ENCODE results near the gene DIP2A. TPM values are rescaled to one million over a fixed set of nuclear protein-coding genes. Genes with fewer than 3 reads are reported as not detected.
"Not testable (repeated sequence)": the region's sequence is repeated elsewhere in the genome, so short reads cannot be mapped to it uniquely, and the experiment has no call there.

Gene DIP2A
- total and polyA plus RNA-seq, 4 donors: 15.5 to 71.4 (median 28.7) TPM

DNA sequence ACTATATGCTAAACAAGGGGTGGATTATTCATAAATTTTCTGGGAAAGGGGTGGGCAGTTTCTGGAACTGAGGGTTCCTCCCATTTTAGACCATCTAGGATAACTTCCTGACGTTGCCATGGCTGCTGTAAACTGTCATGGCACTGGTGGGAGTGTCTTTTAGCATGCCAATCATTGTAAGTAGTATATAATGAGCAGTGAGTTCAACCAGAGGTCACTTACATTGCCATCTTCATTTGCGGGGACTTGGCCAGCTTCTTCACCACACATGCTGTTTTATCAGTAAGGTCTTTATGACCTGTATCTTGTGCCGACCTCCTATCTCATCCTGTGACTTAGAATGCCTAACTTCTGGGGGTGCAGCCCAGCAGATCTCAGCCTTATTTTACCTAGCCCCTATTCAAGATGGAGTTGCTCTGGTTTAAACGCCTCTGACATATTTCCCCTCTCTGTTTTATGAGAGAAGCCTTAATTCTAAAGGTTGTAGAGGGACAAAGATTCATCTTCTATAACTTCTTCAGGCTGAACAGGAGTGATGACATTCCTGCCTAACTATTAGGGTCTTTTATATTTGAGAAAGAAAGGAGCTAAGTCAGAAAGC, 60.4 kb downstream of the DIP2A start:
- Histone ChIP-seq H3K27me3 (ENCODE audit: control insufficient read depth in 3 of 3, insufficient read depth in 3 of 3, low read length in 2 of 3) (no peaks in the 10 kb centered on the region), H3K27ac (ENCODE audit: low read depth in 1 of 2, low read length in 1 of 2) (no peak overlapping the region), H3K4me1 (ENCODE audit: control insufficient read depth in 5 of 5, insufficient read depth in 5 of 5, low read length in 5 of 5) (peaks cover 0 to 10% (median 4%) of the 10 kb centered on the region in 5 donors), H3K9me3 (ENCODE audit: control insufficient read depth in 4 of 4, insufficient read depth in 3 of 4, low read length in 3 of 4) (no peaks in the 10 kb centered on the region), H3K4me3 (no peak overlapping the region), H3K9ac (ENCODE audit: insufficient read depth in 1 of 2, low read length in 2 of 2) (no peak overlapping the region), H3K36me3 (ENCODE audit: control insufficient read depth in 4 of 4, insufficient read depth in 4 of 4, low read length in 4 of 4) (peaks cover 0 to 5% (median 4%) of the 10 kb centered on the region in 4 donors)
- WGBS, 2 donors: 80 to 86% methylated on average over 4 of the region's 4 CpGs
- TF ChIP-seq, protein P1, sequence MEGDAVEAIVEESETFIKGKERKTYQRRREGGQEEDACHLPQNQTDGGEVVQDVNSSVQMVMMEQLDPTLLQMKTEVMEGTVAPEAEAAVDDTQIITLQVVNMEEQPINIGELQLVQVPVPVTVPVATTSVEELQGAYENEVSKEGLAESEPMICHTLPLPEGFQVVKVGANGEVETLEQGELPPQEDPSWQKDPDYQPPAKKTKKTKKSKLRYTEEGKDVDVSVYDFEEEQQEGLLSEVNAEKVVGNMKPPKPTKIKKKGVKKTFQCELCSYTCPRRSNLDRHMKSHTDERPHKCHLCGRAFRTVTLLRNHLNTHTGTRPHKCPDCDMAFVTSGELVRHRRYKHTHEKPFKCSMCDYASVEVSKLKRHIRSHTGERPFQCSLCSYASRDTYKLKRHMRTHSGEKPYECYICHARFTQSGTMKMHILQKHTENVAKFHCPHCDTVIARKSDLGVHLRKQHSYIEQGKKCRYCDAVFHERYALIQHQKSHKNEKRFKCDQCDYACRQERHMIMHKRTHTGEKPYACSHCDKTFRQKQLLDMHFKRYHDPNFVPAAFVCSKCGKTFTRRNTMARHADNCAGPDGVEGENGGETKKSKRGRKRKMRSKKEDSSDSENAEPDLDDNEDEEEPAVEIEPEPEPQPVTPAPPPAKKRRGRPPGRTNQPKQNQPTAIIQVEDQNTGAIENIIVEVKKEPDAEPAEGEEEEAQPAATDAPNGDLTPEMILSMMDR (IDR thresholded peaks at IDR 0.05; ENCODE audit: control extremely low read depth, extremely low read depth): no peak
- DNase-seq (peak; percentile 76 to 88 (median 85)), ATAC-seq (ENCODE audit: insufficient read depth, low FRiP score) (no peak)

DNA sequence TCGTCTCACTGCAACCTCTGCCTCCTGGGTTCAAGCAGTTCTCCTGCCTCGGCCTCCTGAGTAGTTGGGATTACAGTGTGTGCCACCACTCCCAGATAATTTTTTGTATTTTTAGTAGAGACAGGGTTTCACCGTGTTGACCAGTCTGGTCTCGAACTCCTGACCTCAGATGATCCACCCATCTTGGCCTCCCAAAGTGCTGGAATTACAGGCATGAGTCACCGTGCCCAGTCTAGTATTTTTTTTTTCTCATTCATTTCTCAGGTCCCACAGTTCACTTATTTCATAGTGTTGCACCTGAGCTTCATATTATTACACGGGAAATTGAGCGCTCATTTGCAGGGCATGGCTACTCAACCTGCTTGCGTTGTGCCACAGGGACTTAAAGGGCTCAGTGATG, 68.7 kb downstream of the DIP2A start:
- WGBS, 2 donors: 84 to 86% methylated on average over 8 of the region's 8 CpGs

DNA sequence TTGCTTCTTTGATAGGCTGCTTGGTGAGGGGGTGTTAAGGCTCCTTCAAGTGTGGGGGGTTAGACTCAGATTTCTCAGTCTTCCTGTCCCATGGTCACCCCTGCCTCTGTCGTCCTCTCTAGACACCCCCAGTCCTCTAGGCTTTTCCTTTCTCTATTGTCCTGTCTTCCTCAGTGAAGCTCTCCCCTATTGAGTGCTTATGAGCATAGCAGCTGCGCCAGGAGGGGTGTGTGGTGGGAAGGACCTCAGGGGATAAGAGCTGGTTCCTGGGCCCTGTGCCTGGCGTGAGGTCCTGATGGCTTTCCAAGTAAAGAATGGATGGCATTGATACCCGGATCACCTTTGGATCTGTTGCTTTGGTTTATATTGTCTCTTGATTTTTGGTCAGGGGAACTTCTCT, 69.1 kb downstream of the DIP2A start:
- DNase-seq (no peak), ATAC-seq (ENCODE audit: insufficient read depth, low FRiP score) (no peak)
- H3K4me3 ChIP-seq: no peak overlapping the region
- peaks cover 2 to 15% (median 9%) of the 10 kb centered on the region in 4 donors for H3K36me3 ChIP-seq (ENCODE audit: control insufficient read depth in 4 of 4, insufficient read depth in 4 of 4, low read length in 4 of 4)
- no peaks in the 10 kb centered on the region for H3K4me1 ChIP-seq (ENCODE audit: control insufficient read depth in 5 of 5, insufficient read depth in 5 of 5, low read length in 5 of 5)
- WGBS, 2 donors: 94% methylated on average over 4 of the region's 4 CpGs
- no peaks in the 10 kb centered on the region for H3K9me3 ChIP-seq (ENCODE audit: control insufficient read depth in 4 of 4, insufficient read depth in 3 of 4, low read length in 3 of 4)
- H3K27me3 ChIP-seq (ENCODE audit: control insufficient read depth in 3 of 3, insufficient read depth in 3 of 3, low read length in 2 of 3): no peaks in the 10 kb centered on the region
- no peak overlapping the region for H3K27ac ChIP-seq (ENCODE audit: low read depth in 1 of 2, low read length in 1 of 2)
- TF ChIP-seq, protein P1 (IDR thresholded peaks at IDR 0.05; ENCODE audit: control extremely low read depth, extremely low read depth): no peak
- H3K9ac ChIP-seq (ENCODE audit: insufficient read depth in 1 of 2, low read length in 2 of 2): no peak overlapping the region

More for the DNA sequence above, 68.7 kb downstream of the DIP2A start:
- H3K9ac ChIP-seq (ENCODE audit: insufficient read depth in 1 of 2, low read length in 2 of 2); DNase-seq; H3K4me1 ChIP-seq (ENCODE audit: control insufficient read depth in 5 of 5, insufficient read depth in 5 of 5, low read length in 5 of 5); ATAC-seq (ENCODE audit: insufficient read depth, low FRiP score); H3K4me3 ChIP-seq; H3K27me3 ChIP-seq (ENCODE audit: control insufficient read depth in 3 of 3, insufficient read depth in 3 of 3, low read length in 2 of 3); H3K9me3 ChIP-seq (ENCODE audit: control insufficient read depth in 4 of 4, insufficient read depth in 3 of 4, low read length in 3 of 4); H3K27ac ChIP-seq (ENCODE audit: low read depth in 1 of 2, low read length in 1 of 2): not testable (repeated sequence)
- H3K36me3 ChIP-seq (ENCODE audit: control insufficient read depth in 4 of 4, insufficient read depth in 4 of 4, low read length in 4 of 4): peaks cover 2 to 15% (median 9%) of the 10 kb centered on the region in 4 donors

DNA sequence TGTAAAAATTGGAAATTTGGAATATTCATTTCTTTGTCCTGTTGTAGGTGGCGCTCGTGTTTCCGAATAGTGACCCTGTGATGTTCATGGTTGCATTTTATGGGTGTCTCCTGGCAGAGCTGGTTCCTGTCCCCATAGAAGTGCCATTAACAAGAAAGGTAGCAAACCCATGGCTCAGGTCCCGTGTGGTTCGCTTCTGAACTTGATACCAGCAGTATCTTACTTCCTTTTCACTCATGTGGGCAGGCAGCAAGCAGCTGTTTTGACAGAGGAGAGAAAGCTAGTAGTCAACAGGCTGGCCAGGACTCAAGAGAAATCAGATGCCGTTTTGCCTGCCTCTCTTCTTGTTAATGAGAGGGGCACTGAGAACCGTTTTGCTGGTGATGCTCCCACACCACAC, 73.4 kb downstream of the DIP2A start:
- no peaks in the 10 kb centered on the region for H3K9me3 ChIP-seq (ENCODE audit: control insufficient read depth in 4 of 4, insufficient read depth in 3 of 4, low read length in 3 of 4)
- WGBS, 2 donors: 85 to 92% methylated on average over 7 of the region's 7 CpGs

More for the DNA sequence above, 73.4 kb downstream of the DIP2A start:
- TF ChIP-seq, protein P1 (IDR thresholded peaks at IDR 0.05; ENCODE audit: control extremely low read depth, extremely low read depth): no peak
- no peaks in the 10 kb centered on the region for H3K4me1 ChIP-seq (ENCODE audit: control insufficient read depth in 5 of 5, insufficient read depth in 5 of 5, low read length in 5 of 5)
- H3K36me3 ChIP-seq (ENCODE audit: control insufficient read depth in 4 of 4, insufficient read depth in 4 of 4, low read length in 4 of 4): peaks cover 3 to 29% (median 23%) of the 10 kb centered on the region in 4 donors
- ATAC-seq (ENCODE audit: insufficient read depth, low FRiP score): no peak
- no peaks in the 10 kb centered on the region for H3K27me3 ChIP-seq (ENCODE audit: control insufficient read depth in 3 of 3, insufficient read depth in 3 of 3, low read length in 2 of 3)
- no peak for DNase-seq
- H3K4me3 ChIP-seq: no peak overlapping the region
- no peak overlapping the region for H3K9ac ChIP-seq (ENCODE audit: insufficient read depth in 1 of 2, low read length in 2 of 2)
- no peak overlapping the region for H3K27ac ChIP-seq (ENCODE audit: low read depth in 1 of 2, low read length in 1 of 2)
